AG09319 (cell line): Measurements from ENCODE around the gene ANKRD22.

Experiments
- DNase-seq: peaks from one replicate; pipeline ENCODE4 v3.0.0-alpha.2; 2010; ENCODE audit warnings: low read depth; ENCODE audit errors: extremely low read depth
- TF ChIP-seq, protein P1 (sequence below): IDR thresholded peaks from 2 replicates; pipeline ENCODE4 v1.5.1; 2011; ENCODE audit warnings: low read depth, mild to moderate bottlenecking, inconsistent platforms, low read length, moderate library complexity

ANKRD22 gene

DNA sequence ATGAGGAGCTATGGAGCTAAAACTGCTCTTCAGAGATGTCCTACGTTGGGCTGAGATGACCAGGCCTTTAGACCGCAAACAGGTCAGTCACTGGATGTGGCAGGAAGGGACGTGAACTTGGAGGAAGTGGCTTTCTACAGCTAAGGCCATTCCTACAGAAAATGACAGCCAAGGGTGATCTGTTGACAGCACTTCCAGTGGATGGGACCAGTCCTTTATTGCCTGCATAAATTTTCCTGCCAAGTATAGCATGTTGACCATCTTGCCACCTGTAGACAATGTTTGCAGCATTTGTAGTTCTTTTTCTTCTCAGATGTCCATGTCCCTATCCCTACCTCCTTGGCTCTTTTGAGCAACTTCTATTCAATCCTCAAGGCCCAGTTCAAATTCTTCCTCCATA is 45.7 kb downstream of the ANKRD22 start:
- no peak for DNase-seq
- TF ChIP-seq, protein P1, sequence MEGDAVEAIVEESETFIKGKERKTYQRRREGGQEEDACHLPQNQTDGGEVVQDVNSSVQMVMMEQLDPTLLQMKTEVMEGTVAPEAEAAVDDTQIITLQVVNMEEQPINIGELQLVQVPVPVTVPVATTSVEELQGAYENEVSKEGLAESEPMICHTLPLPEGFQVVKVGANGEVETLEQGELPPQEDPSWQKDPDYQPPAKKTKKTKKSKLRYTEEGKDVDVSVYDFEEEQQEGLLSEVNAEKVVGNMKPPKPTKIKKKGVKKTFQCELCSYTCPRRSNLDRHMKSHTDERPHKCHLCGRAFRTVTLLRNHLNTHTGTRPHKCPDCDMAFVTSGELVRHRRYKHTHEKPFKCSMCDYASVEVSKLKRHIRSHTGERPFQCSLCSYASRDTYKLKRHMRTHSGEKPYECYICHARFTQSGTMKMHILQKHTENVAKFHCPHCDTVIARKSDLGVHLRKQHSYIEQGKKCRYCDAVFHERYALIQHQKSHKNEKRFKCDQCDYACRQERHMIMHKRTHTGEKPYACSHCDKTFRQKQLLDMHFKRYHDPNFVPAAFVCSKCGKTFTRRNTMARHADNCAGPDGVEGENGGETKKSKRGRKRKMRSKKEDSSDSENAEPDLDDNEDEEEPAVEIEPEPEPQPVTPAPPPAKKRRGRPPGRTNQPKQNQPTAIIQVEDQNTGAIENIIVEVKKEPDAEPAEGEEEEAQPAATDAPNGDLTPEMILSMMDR = no peak

DNA sequence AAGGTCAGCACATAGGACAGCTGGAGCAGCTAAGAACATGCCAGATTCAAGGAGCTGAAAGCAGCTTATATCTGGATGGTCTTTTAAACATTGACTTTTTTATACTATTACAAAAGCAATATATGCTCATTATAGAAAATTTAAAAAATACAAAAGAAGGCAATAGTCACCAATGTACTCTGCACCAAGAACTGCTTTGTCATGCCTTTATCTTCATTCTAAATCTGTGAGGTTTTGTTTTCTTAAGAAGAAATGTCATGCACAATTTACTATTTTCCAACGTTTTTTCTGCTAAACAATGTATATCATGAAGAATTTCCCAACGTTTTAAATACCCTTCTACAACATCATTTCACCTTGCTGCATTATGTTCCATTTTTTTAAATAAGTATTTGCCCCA is 46.3 kb downstream of the ANKRD22 start:
- no peak for DNase-seq
- TF ChIP-seq, protein P1 = no peak

DNA sequence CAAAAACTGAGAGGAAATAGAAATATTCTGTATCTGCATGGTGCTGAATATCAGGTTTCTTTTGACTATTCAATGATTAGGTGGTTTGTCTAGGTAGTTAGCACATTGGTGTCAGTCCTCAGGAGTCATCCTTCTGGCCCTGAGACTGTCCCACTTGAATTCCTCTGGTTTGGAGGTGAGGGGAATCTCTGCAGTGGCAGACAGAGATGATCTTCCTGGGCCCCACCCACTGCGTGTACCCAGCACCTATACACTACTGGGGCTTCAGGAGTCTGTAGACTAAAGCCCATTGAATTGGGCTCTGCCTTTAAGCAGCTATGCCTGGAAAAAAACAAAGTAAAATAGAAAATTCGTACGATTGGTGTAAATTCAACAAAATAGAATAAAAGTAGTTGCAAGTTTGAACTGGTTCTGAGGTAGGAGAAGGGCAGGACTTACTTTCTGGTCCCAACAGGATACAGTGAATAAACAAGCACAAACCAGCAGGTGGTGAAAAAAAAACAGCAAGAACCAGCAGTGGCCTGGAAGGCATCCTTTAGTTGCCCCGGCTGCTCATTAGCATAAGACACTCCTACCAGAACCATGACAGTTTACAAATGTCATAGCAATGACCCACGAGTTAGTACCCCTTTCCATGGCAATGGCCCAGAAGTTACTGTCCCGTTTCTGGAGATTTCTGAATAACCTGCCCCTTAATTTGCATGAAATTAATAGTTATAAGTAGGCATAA is 47.4 kb downstream of the ANKRD22 start:
- DNase-seq = no peak
- TF ChIP-seq, protein P1 = no peak

DNA sequence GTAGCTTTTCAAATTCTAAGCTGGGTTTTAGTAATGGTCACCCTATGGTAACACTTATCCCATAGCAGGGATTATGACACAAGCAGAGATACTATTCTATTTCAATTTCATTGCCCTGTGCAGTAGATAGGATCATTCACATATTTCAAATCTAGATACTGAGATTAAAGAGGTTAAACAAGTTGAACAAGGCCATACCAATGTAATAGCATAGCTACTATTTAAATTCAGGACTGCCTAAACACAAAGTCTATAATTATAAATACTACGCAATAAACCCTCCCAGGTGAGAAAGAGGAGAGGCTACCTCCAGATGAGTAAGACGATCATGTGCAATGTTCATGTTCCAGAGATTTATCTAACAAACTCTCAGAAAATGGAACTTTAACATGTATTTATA is 48.0 kb downstream of the ANKRD22 start:
- TF ChIP-seq, protein P1 = no peak
- no peak for DNase-seq

DNA sequence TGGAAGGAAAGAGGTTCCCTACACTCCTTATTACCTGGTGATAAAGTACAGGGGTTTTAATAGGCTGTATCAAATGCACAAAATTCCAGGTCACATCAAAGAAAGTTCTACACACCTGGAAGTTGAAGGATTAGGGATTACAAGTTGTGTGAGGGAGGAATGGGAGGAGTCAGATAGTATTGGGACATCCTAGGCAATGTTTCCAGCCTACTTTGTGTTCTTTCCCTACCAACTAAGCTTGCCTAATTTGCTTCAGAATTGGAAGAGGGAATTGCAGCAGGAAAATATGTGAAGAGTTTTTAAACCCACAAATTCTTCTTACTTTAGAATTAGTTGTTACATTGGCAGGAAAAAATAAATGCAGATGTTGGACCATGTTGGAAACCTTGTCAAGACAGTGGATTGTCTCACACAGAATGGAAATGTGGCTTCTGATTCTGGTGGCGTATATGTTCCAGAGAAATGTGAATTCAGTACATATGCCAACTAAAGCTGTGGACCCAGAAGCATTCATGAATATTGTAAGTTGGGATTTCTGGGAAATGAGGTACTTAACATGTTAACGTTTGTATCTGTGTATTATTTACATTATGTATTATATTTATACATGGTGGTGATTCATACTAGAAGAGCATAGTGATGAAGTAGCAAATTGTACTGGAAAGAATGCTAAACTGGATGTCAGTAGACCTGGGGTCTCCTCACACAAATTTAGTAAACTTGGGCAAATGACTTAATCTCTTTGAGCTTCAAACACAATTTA is 48.9 kb downstream of the ANKRD22 start, which contains the start of gene LIPM:
Gene LIPM, plus strand, starts transcription at position 208 of the 763 bp plus-strand sequence. Its CDS starts 167 bp downstream, at position 375.
- TF ChIP-seq, protein P1 = no peak
- no peak for DNase-seq

DNA sequence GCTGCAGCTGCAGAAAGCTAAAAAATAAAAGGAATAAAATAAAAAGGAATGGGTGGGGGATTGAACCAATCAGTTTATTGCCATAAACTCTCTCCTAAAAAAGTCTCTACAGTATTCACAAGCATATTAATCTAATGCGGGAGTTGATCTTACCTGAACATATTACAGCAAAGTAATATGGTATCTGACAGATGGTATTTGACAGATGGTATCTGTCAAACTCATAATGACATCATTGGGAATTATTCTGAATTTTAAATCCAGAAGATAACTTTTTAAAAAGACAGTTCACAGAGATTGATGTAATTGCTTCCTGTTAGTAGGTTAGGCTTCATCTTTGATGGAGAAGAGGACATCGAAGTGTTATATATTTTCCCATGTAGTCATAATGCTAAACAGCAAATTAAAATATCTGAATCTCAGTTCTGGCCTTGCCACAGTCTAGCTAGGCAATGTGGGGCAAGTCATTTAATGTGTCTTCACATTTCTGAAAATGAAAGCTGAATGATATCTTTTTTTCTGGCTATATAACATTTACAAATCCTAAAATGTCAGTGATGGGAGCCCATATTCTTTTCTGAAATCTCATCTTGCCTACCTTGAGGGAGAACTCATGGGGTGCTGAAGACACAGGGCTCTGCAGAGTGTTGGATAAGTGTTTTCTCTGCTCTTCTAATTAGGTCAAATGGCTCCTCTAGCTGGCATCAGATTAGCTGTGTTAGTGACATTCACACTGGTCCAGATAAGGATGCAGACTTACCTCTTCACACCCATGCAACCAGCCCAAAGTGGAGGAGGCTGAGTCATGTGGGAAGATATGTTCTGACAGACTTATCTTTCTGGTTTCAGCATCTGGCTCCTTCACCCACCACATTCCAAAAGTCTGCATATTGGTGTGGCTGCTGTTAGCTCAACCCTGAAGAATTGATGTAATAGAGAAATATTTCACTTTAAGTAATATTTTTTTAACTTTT is 51.2 kb downstream of the ANKRD22 start:
- DNase-seq = no peak
- TF ChIP-seq, protein P1 = no peak
